Measurements from ENCODE around the gene PCDH9.

The PCDH9 gene

GRCh38 chr13:67219113-67219512 is 11.0 kb downstream of the PCDH9 start:
- TF ChIP-seq EZH2 (IDR thresholded peaks at IDR 0.05) (no peak), POLR2AphosphoS5 (IDR thresholded peaks at IDR 0.05; ENCODE audit: borderline replicate concordance, low read depth, low read length) (no peak), FOXP2 (optimal IDR thresholded peaks at IDR 0.05; ENCODE audit: control extremely low read depth, extremely low read length, insufficient read depth) (no peak)
- no peak for DNase-seq (ENCODE audit: low read depth, low spot score)

GRCh38 chr13:67217880-67218279 is 12.3 kb downstream of the PCDH9 start:
- H3K4me3 ChIP-seq: no peak overlapping the region
- no peak overlapping the region for H3K27ac ChIP-seq
- no peak overlapping the region for H3K9ac ChIP-seq (ENCODE audit: insufficient read length)
- TF ChIP-seq FOXP2 (optimal IDR thresholded peaks at IDR 0.05; ENCODE audit: control extremely low read depth, extremely low read length, insufficient read depth) (no peak), POLR2AphosphoS5 (IDR thresholded peaks at IDR 0.05; ENCODE audit: borderline replicate concordance, low read depth, low read length) (no peak), EZH2 (IDR thresholded peaks at IDR 0.05) (no peak)
- H3K9me3 ChIP-seq (ENCODE audit: low read depth, low read length): no peaks in the 10 kb centered on the region
- H3K36me3 ChIP-seq (ENCODE audit: insufficient read depth, low read length): no peaks in the 10 kb centered on the region
- DNase-seq (ENCODE audit: low read depth, low spot score): no peak

More at GRCh38 chr13:67219113-67219512, 11.0 kb downstream of the PCDH9 start:
- Histone ChIP-seq H3K36me3 (ENCODE audit: insufficient read depth, low read length) (no peaks in the 10 kb centered on the region), H3K9me3 (ENCODE audit: low read depth, low read length) (no peaks in the 10 kb centered on the region), H3K4me3 (no peak overlapping the region), H3K9ac (ENCODE audit: insufficient read length) (no peak overlapping the region), H3K27ac (no peak overlapping the region)

GRCh38 chr13:67216864-67217263 is 13.3 kb downstream of the PCDH9 start:
- no peaks in the 10 kb centered on the region for H3K36me3 ChIP-seq (ENCODE audit: insufficient read depth, low read length)
- no peak overlapping the region for H3K9ac ChIP-seq (ENCODE audit: insufficient read length)
- H3K27ac ChIP-seq: no peak overlapping the region
- H3K9me3 ChIP-seq (ENCODE audit: low read depth, low read length): no peaks in the 10 kb centered on the region
- TF ChIP-seq FOXP2 (optimal IDR thresholded peaks at IDR 0.05; ENCODE audit: control extremely low read depth, extremely low read length, insufficient read depth) (no peak), POLR2AphosphoS5 (IDR thresholded peaks at IDR 0.05; ENCODE audit: borderline replicate concordance, low read depth, low read length) (no peak), EZH2 (IDR thresholded peaks at IDR 0.05) (no peak)
- no peak overlapping the region for H3K4me3 ChIP-seq
- no peak for DNase-seq (ENCODE audit: low read depth, low spot score)

- no peak for TF ChIP-seq FOXP2 (optimal IDR thresholded peaks at IDR 0.05; ENCODE audit: control extremely low read depth, extremely low read length, insufficient read depth)
- no peak for TF ChIP-seq POLR2AphosphoS5 (IDR thresholded peaks at IDR 0.05; ENCODE audit: borderline replicate concordance, low read depth, low read length)
- no peak for TF ChIP-seq EZH2 (IDR thresholded peaks at IDR 0.05)
- Histone ChIP-seq H3K27ac (no peak overlapping the region), H3K36me3 (ENCODE audit: insufficient read depth, low read length) (no peaks in the 10 kb centered on the region), H3K9me3 (ENCODE audit: low read depth, low read length) (no peaks in the 10 kb centered on the region), H3K9ac (ENCODE audit: insufficient read length) (no peak overlapping the region), H3K4me3 (no peak overlapping the region)
- DNase-seq (ENCODE audit: low read depth, low spot score): no peak
Measured at GRCh38 chr13:67210208-67210607, 19.9 kb downstream of the PCDH9 start.

- TF ChIP-seq POLR2AphosphoS5 (IDR thresholded peaks at IDR 0.05; ENCODE audit: borderline replicate concordance, low read depth, low read length) (no peak), FOXP2 (optimal IDR thresholded peaks at IDR 0.05; ENCODE audit: control extremely low read depth, extremely low read length, insufficient read depth) (no peak), EZH2 (IDR thresholded peaks at IDR 0.05) (no peak)
- no peak overlapping the region for H3K4me3 ChIP-seq
- no peaks in the 10 kb centered on the region for H3K36me3 ChIP-seq (ENCODE audit: insufficient read depth, low read length)
- no peak overlapping the region for H3K27ac ChIP-seq
- H3K9me3 ChIP-seq (ENCODE audit: low read depth, low read length): no peaks in the 10 kb centered on the region
- H3K9ac ChIP-seq (ENCODE audit: insufficient read length): no peak overlapping the region
- no peak for DNase-seq (ENCODE audit: low read depth, low spot score)
Measured at GRCh38 chr13:67208552-67208951, 21.6 kb downstream of the PCDH9 start.

- Histone ChIP-seq H3K27ac (no peak overlapping the region), H3K4me3 (no peak overlapping the region), H3K36me3 (ENCODE audit: insufficient read depth, low read length) (no peaks in the 10 kb centered on the region), H3K9me3 (ENCODE audit: low read depth, low read length) (no peaks in the 10 kb centered on the region), H3K9ac (ENCODE audit: insufficient read length) (no peak overlapping the region)
- DNase-seq (ENCODE audit: low read depth, low spot score): no peak
- TF ChIP-seq EZH2 (IDR thresholded peaks at IDR 0.05): no peak
- TF ChIP-seq POLR2AphosphoS5 (IDR thresholded peaks at IDR 0.05; ENCODE audit: borderline replicate concordance, low read depth, low read length): no peak
- no peak for TF ChIP-seq FOXP2 (optimal IDR thresholded peaks at IDR 0.05; ENCODE audit: control extremely low read depth, extremely low read length, insufficient read depth)
Measured at GRCh38 chr13:67204764-67205163, 25.4 kb downstream of the PCDH9 start.

- Histone ChIP-seq H3K36me3 (ENCODE audit: insufficient read depth, low read length) (no peaks in the 10 kb centered on the region), H3K9me3 (ENCODE audit: low read depth, low read length) (no peaks in the 10 kb centered on the region), H3K4me3 (no peak overlapping the region), H3K9ac (ENCODE audit: insufficient read length) (no peak overlapping the region), H3K27ac (no peak overlapping the region)
- no peak for DNase-seq (ENCODE audit: low read depth, low spot score)
- TF ChIP-seq EZH2 (IDR thresholded peaks at IDR 0.05): no peak
Measured at GRCh38 chr13:67200605-67201004, 29.5 kb downstream of the PCDH9 start.

GRCh38 chr13:67200183-67200582 is 30.0 kb downstream of the PCDH9 start:
- Histone ChIP-seq H3K36me3 (ENCODE audit: insufficient read depth, low read length) (no peaks in the 10 kb centered on the region), H3K9me3 (ENCODE audit: low read depth, low read length) (no peaks in the 10 kb centered on the region), H3K9ac (ENCODE audit: insufficient read length) (no peak overlapping the region), H3K4me3 (no peak overlapping the region), H3K27ac (no peak overlapping the region)
- no peak for TF ChIP-seq POLR2AphosphoS5 (IDR thresholded peaks at IDR 0.05; ENCODE audit: borderline replicate concordance, low read depth, low read length)
- TF ChIP-seq EZH2 (IDR thresholded peaks at IDR 0.05): no peak
- no peak for TF ChIP-seq FOXP2 (optimal IDR thresholded peaks at IDR 0.05; ENCODE audit: control extremely low read depth, extremely low read length, insufficient read depth)
- DNase-seq (ENCODE audit: low read depth, low spot score): no peak

- DNase-seq (ENCODE audit: low read depth, low spot score): no peak
Measured at GRCh38 chr13:67197704-67198103, 32.4 kb downstream of the PCDH9 start.

More at GRCh38 chr13:67197704-67198103, 32.4 kb downstream of the PCDH9 start:
- H3K36me3 ChIP-seq (ENCODE audit: insufficient read depth, low read length): no peaks in the 10 kb centered on the region
- no peak overlapping the region for H3K9ac ChIP-seq (ENCODE audit: insufficient read length)
- H3K27ac ChIP-seq: no peak overlapping the region
- no peaks in the 10 kb centered on the region for H3K9me3 ChIP-seq (ENCODE audit: low read depth, low read length)
- H3K4me3 ChIP-seq: no peak overlapping the region
- TF ChIP-seq EZH2 (IDR thresholded peaks at IDR 0.05) (no peak), POLR2AphosphoS5 (IDR thresholded peaks at IDR 0.05; ENCODE audit: borderline replicate concordance, low read depth, low read length) (no peak), FOXP2 (optimal IDR thresholded peaks at IDR 0.05; ENCODE audit: control extremely low read depth, extremely low read length, insufficient read depth) (no peak)
